Activated gamma-delta T cell treated with anti-CD3 and anti-CD28 coated beads, Interleukin-2, amount 50 U/mL, for 16 hours (primary cell): ENCODE results near the gene AHSP.
"Not testable (repeated sequence)": the region's sequence is repeated elsewhere in the genome, so short reads cannot be mapped to it uniquely, and the experiment has no call there.

Source experiments
- DNase-seq: peaks from one replicate; pipeline ENCODE4 v3.0.0-alpha.2; 2020; ENCODE audit warnings: low read depth

AHSP gene

GRCh38 chr16:31501226-31501965, 26.3 kb upstream of the AHSP start:
- DNase-seq, result no peak

- no peak for DNase-seq
These were observed 25.7 kb upstream of the AHSP start for GRCh38 chr16:31501966-31502348.

- DNase-seq, result no peak
These were observed 24.7 kb upstream of the AHSP start for GRCh38 chr16:31502981-31503380.

GRCh38 chr16:31503555-31503954, 24.1 kb upstream of the AHSP start:
- not testable (repeated sequence) for DNase-seq

GRCh38 chr16:31504159-31504558, 23.5 kb upstream of the AHSP start:
- no peak for DNase-seq

GRCh38 chr16:31505483-31505882, 22.2 kb upstream of the AHSP start:
- DNase-seq, result no peak

- DNase-seq, result no peak
These were observed 20.1 kb upstream of the AHSP start for GRCh38 chr16:31507617-31507928.

- peak; percentile 72 for DNase-seq
These were observed 19.6 kb upstream of the AHSP start, which contains the start of gene RUSF1 for GRCh38 chr16:31507929-31508705. Gene RUSF1 (minus strand): TSS chr16:31508391. CDS start chr16:31508373, 18 bp downstream.

GRCh38 chr16:31508706-31509195, 18.9 kb upstream of the AHSP start:
- DNase-seq, result no peak

- no peak for DNase-seq
These were observed 14.6 kb upstream of the AHSP start for GRCh38 chr16:31513126-31513525.

GRCh38 chr16:31513884-31514283, 13.8 kb upstream of the AHSP start:
- DNase-seq, result no peak

- no peak for DNase-seq
These were observed 9.8 kb upstream of the AHSP start for GRCh38 chr16:31517800-31518402.

- DNase-seq, result no peak
These were observed 7.8 kb upstream of the AHSP start for GRCh38 chr16:31519759-31520431.

- no peak for DNase-seq
These were observed 6.3 kb upstream of the AHSP start for GRCh38 chr16:31521368-31521767.

GRCh38 chr16:31522071-31522470, 5.6 kb upstream of the AHSP start:
- no peak for DNase-seq

GRCh38 chr16:31523768-31524167, 3.9 kb upstream of the AHSP start:
- DNase-seq, result not testable (repeated sequence)

GRCh38 chr16:31525113-31525512, 2.6 kb upstream of the AHSP start:
- no peak for DNase-seq

GRCh38 chr16:31528523-31529107, 915 bp downstream of the AHSP start:
- no peak for DNase-seq

GRCh38 chr16:31529108-31529936, 1.6 kb downstream of the AHSP start:
- DNase-seq, result no peak

GRCh38 chr16:31529937-31530312, 2.2 kb downstream of the AHSP start:
- DNase-seq, result no peak

GRCh38 chr16:31530405-31530804, 2.7 kb downstream of the AHSP start:
- no peak for DNase-seq
